ENCODE results near the gene PACRG. TPM values are rescaled to one million over a fixed set of nuclear protein-coding genes. Genes with fewer than 3 reads are reported as not detected.

PACRG gene
- polyA plus RNA-seq, 1 of the 3 experiments (the other 2 are of a cell fraction) = 0.56 TPM

DNA sequence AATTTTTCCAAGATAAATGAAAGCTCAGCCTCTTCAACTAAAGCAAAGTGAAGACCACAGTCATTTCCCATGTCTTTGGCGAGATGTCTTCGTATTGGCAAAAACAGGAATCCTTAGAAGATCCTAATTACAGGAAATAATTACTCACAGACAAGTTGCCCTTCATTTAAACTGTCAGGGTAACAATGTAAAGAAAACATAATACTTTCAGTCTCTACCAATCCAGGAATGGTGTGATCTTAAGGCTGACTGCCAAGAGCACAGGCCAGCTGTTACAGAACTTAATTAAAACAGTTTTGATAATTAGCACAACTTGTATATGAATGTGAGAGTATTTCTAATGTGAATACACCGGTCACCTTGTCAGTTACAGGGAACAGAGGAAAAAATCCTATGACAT lies 292.2 kb downstream of the PACRG start:
- POLR2A ChIA-PET = no interaction called here
- no peaks in the 10 kb centered on the region for H3K9me3 ChIP-seq
- H3K4me1 ChIP-seq (ENCODE audit: control insufficient read depth in 1 of 2, insufficient read depth in 2 of 2, low read depth in 1 of 2, low read length in 1 of 2) = no peaks in the 10 kb centered on the region
- no peaks in the 10 kb centered on the region for H3K36me3 ChIP-seq (replicated peaks in 1 of 2; ENCODE audit: control insufficient read depth in 1 of 2, insufficient read depth in 2 of 2, low read length in 1 of 2)
- H3K27me3 ChIP-seq (ENCODE audit: insufficient read depth) = no peaks in the 10 kb centered on the region
- CTCF ChIA-PET = interaction anchor here (0.7 kb wide), 1 partner anchor 1423 kb away, joined by 3 read pairs; no protein-coding TSS in a partner anchor
- no peaks in the 10 kb centered on the region for H3F3A ChIP-seq (replicated peaks; ENCODE audit: insufficient read depth)
- H2AFZ ChIP-seq (ENCODE audit: low read depth) = no peak overlapping the region
- no peak overlapping the region for H3K4me2 ChIP-seq
- no peak overlapping the region for H3K27ac ChIP-seq (ENCODE audit: low read depth in 2 of 2, low read length in 1 of 2)
- 54% methylated on average over 3 of the region's 3 CpGs for WGBS (ENCODE audit: low lambda C conversion rate)
- no peak overlapping the region for H3K4me3 ChIP-seq (ENCODE audit: low read depth in 2 of 2, low read length in 1 of 2)
- H3K79me2 ChIP-seq (ENCODE audit: insufficient read depth) = no peaks in the 10 kb centered on the region
- DNase-seq = no peak
- H4K20me1 ChIP-seq (ENCODE audit: insufficient read depth) = no peaks in the 10 kb centered on the region
- no peak overlapping the region for H3K9ac ChIP-seq
- TF ChIP-seq IRF3 (IDR thresholded peaks at IDR 0.05; ENCODE audit: low read depth, low read length) (no peak), NRF1 (IDR thresholded peaks at IDR 0.05; ENCODE audit: low read depth, low read length) (no peak), TAF1 (IDR thresholded peaks at IDR 0.05; ENCODE audit: borderline replicate concordance, low read depth, low read length) (no peak), JUND (IDR thresholded peaks at IDR 0.05) (no peak), CHD2 (IDR thresholded peaks at IDR 0.05; ENCODE audit: low read length, partially characterized antibody) (no peak), SIN3A (IDR thresholded peaks at IDR 0.05; ENCODE audit: borderline replicate concordance, low read depth, low read length) (no peak), EZH2phosphoT487 (IDR thresholded peaks at IDR 0.05; ENCODE audit: borderline replicate concordance, low read depth) (no peak), EP300 (IDR thresholded peaks at IDR 0.05; ENCODE audit: borderline replicate concordance in 1 of 2, low read depth in 1 of 2, low read length in 1 of 2) (no peak), POLR2AphosphoS5 (IDR thresholded peaks at IDR 0.05; ENCODE audit: low read depth, low read length) (no peak)
- TF ChIP-seq, protein P1, sequence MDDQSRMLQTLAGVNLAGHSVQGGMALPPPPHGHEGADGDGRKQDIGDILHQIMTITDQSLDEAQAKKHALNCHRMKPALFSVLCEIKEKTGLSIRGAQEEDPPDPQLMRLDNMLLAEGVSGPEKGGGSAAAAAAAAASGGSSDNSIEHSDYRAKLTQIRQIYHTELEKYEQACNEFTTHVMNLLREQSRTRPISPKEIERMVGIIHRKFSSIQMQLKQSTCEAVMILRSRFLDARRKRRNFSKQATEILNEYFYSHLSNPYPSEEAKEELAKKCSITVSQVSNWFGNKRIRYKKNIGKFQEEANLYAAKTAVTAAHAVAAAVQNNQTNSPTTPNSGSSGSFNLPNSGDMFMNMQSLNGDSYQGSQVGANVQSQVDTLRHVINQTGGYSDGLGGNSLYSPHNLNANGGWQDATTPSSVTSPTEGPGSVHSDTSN (IDR thresholded peaks at IDR 0.05) = no peak
- TF ChIP-seq, protein P2, sequence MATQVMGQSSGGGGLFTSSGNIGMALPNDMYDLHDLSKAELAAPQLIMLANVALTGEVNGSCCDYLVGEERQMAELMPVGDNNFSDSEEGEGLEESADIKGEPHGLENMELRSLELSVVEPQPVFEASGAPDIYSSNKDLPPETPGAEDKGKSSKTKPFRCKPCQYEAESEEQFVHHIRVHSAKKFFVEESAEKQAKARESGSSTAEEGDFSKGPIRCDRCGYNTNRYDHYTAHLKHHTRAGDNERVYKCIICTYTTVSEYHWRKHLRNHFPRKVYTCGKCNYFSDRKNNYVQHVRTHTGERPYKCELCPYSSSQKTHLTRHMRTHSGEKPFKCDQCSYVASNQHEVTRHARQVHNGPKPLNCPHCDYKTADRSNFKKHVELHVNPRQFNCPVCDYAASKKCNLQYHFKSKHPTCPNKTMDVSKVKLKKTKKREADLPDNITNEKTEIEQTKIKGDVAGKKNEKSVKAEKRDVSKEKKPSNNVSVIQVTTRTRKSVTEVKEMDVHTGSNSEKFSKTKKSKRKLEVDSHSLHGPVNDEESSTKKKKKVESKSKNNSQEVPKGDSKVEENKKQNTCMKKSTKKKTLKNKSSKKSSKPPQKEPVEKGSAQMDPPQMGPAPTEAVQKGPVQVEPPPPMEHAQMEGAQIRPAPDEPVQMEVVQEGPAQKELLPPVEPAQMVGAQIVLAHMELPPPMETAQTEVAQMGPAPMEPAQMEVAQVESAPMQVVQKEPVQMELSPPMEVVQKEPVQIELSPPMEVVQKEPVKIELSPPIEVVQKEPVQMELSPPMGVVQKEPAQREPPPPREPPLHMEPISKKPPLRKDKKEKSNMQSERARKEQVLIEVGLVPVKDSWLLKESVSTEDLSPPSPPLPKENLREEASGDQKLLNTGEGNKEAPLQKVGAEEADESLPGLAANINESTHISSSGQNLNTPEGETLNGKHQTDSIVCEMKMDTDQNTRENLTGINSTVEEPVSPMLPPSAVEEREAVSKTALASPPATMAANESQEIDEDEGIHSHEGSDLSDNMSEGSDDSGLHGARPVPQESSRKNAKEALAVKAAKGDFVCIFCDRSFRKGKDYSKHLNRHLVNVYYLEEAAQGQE (IDR thresholded peaks at IDR 0.05; ENCODE audit: low read depth, low read length) = no peak
- no peaks in the 10 kb centered on the region for H3K9me2 ChIP-seq

DNA sequence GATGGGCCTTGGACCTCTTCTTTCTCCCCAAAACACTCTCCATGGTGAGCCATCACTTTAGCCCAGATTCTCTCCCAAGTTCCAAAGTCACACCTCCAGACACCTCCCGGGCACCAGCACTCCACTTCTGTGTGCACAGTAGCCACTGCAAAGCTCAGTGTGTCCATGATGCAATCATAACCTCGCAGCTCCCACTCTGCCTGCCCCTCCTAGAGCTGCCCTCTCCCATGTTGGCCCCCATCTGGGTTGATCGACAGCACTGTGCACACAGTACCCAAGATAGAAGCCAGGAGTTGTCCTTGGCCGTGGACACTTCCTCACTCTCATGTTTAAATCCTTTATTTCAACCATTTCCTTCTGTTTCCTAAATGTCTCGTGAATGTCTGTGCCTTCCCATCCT lies 293.3 kb downstream of the PACRG start:
- no peak overlapping the region for H3K9ac ChIP-seq
- DNase-seq = no peak
- WGBS (ENCODE audit: low lambda C conversion rate) = 51% methylated on average over 5 of the region's 5 CpGs
- H3K4me2 ChIP-seq = no peak overlapping the region
- no peaks in the 10 kb centered on the region for H3K9me2 ChIP-seq
- H3K79me2 ChIP-seq (ENCODE audit: insufficient read depth) = no peaks in the 10 kb centered on the region
- no peaks in the 10 kb centered on the region for H3K9me3 ChIP-seq
- no peak overlapping the region for H3K4me3 ChIP-seq (ENCODE audit: low read depth in 2 of 2, low read length in 1 of 2)
- CTCF ChIA-PET = no interaction called here
- H2AFZ ChIP-seq (ENCODE audit: low read depth) = no peak overlapping the region
- no peaks in the 10 kb centered on the region for H3F3A ChIP-seq (replicated peaks; ENCODE audit: insufficient read depth)
- no peaks in the 10 kb centered on the region for H4K20me1 ChIP-seq (ENCODE audit: insufficient read depth)
- POLR2A ChIA-PET = no interaction called here
- no peaks in the 10 kb centered on the region for H3K36me3 ChIP-seq (replicated peaks in 1 of 2; ENCODE audit: control insufficient read depth in 1 of 2, insufficient read depth in 2 of 2, low read length in 1 of 2)
- no peaks in the 10 kb centered on the region for H3K4me1 ChIP-seq (ENCODE audit: control insufficient read depth in 1 of 2, insufficient read depth in 2 of 2, low read depth in 1 of 2, low read length in 1 of 2)
- no peaks in the 10 kb centered on the region for H3K27me3 ChIP-seq (ENCODE audit: insufficient read depth)
- no peak overlapping the region for H3K27ac ChIP-seq (ENCODE audit: low read depth in 2 of 2, low read length in 1 of 2)
- TF ChIP-seq, protein P2 (IDR thresholded peaks at IDR 0.05; ENCODE audit: low read depth, low read length) = no peak
- TF ChIP-seq GABPA (IDR thresholded peaks at IDR 0.05; ENCODE audit: low read depth) (no peak), JUND (IDR thresholded peaks at IDR 0.05) (no peak), EP300 (IDR thresholded peaks at IDR 0.05; ENCODE audit: borderline replicate concordance in 1 of 2, low read depth in 1 of 2, low read length in 1 of 2) (no peak), CHD2 (IDR thresholded peaks at IDR 0.05; ENCODE audit: low read length, partially characterized antibody) (no peak), POLR2AphosphoS5 (IDR thresholded peaks at IDR 0.05; ENCODE audit: low read depth, low read length) (no peak), FOSL2 (IDR thresholded peaks at IDR 0.05; ENCODE audit: borderline replicate concordance, low read depth) (no peak), RAD21 (IDR thresholded peaks at IDR 0.05; ENCODE audit: low read length) (no peak), RXRA (IDR thresholded peaks at IDR 0.05; ENCODE audit: borderline replicate concordance, low read depth) (no peak), TEAD4 (IDR thresholded peaks at IDR 0.05; ENCODE audit: borderline replicate concordance, insufficient read depth) (no peak), FOXJ3 (CRISPR knock-in tag; IDR thresholded peaks at IDR 0.05) (no peak), TAF1 (IDR thresholded peaks at IDR 0.05; ENCODE audit: borderline replicate concordance, low read depth, low read length) (no peak)
